ENCODE data around the gene ADAMTS2. TPM values are rescaled to one million over a fixed set of nuclear protein-coding genes. Genes with fewer than 3 reads are reported as not detected.

ADAMTS2 gene
- total RNA-seq, 2 experiments from 2014 or later, result not detected

DNA sequence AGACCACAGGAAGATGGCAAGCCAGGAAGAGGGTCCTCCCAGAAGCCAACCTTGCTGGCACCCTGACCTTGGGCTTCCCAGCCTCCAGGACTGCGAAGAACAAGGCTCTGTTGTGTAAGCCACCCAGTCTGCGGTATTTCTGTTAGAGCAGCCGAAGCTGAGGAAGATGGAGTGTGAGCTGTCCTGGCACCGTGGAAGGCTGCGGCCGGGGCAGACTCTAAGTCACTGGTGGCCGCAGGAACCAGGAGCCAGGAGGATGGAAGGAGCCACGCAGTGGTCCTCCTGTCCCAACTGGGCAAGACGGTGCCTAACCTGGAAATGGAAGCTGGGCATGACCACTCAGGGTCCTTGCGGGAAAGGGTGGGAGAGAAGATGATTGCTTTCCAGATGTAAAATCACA lies 196.0 kb downstream of the ADAMTS2 start:
- H3K4me3 Mint-ChIP-seq, result no peak overlapping the region
- ATAC-seq (ENCODE audit: poor library complexity), result no peak
- H3K36me3 ChIP-seq (ENCODE audit: insufficient read depth, low read length), result no peaks in the 10 kb centered on the region
- intact Hi-C loops (cut with DNase I, micrococcal nuclease), result no loop called here
- H3K27ac Mint-ChIP-seq, result no peak overlapping the region
- H3K27ac ChIP-seq (ENCODE audit: low read depth in 1 of 2, low read length in 2 of 2), result no peak overlapping the region
- no peak overlapping the region for H3K4me3 ChIP-seq (ENCODE audit: low read length)
- DNase-seq, result no peak
- no peaks in the 10 kb centered on the region for H3K36me3 Mint-ChIP-seq (ENCODE audit: low read depth)
- POLR2A ChIA-PET, result no interaction called here
- TF ChIP-seq CTCF (IDR thresholded peaks at IDR 0.05), result no peak
- no peaks in the 10 kb centered on the region for H3K27me3 ChIP-seq (ENCODE audit: control insufficient read depth in 1 of 2, insufficient read depth in 2 of 2, low read length in 2 of 2)
- peaks cover 8% of the 10 kb centered on the region for H3K4me1 Mint-ChIP-seq (ENCODE audit: low read depth)
- CTCF ChIA-PET, result no interaction called here
- H3K9me3 Mint-ChIP-seq, result no peaks in the 10 kb centered on the region
- H3K9me3 ChIP-seq (ENCODE audit: control insufficient read depth in 1 of 2, insufficient read depth in 1 of 2, low read length in 2 of 2), result peaks cover 0 to 10% of the 10 kb centered on the region in 2 experiments
- no peaks in the 10 kb centered on the region for H3K27me3 Mint-ChIP-seq
- H3K4me1 ChIP-seq (ENCODE audit: insufficient read depth, low read length), result peaks cover 4% of the 10 kb centered on the region

DNA sequence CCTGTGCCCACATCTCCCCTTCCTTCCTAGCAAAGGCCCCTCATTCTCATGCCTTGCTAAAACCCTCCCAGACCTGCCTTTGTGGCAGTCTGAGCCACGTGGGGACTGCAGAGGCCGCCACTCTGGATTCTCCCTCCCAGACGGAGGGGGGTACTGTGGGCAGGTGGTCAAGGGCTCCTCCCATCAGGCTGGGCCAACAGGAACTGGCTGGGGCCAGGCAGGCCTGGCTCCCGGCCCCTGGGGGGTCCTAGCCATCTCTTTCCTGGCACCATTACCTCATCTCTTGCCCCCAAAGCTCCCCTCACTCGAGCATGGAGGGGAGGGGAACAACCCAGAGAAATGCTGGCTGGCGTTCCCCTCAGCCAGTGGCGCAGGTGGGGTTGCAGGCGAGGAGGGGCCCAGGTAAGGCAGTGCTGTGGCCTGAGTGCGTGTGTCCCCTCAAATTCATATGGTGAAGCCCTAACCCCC lies 196.5 kb downstream of the ADAMTS2 start:
- Mint-ChIP-seq H3K27ac (no peak overlapping the region), H3K4me1 (ENCODE audit: low read depth) (peaks cover 8% of the 10 kb centered on the region), H3K4me3 (no peak overlapping the region), H3K27me3 (no peaks in the 10 kb centered on the region), H3K9me3 (no peaks in the 10 kb centered on the region), H3K36me3 (ENCODE audit: low read depth) (no peaks in the 10 kb centered on the region)
- Histone ChIP-seq H3K9me3 (ENCODE audit: control insufficient read depth in 1 of 2, insufficient read depth in 1 of 2, low read length in 2 of 2) (peaks cover 0 to 10% of the 10 kb centered on the region in 2 experiments), H3K36me3 (ENCODE audit: insufficient read depth, low read length) (no peaks in the 10 kb centered on the region), H3K27ac (ENCODE audit: low read depth in 1 of 2, low read length in 2 of 2) (no peak overlapping the region), H3K27me3 (ENCODE audit: control insufficient read depth in 1 of 2, insufficient read depth in 2 of 2, low read length in 2 of 2) (no peaks in the 10 kb centered on the region), H3K4me1 (ENCODE audit: insufficient read depth, low read length) (peaks cover 4% of the 10 kb centered on the region), H3K4me3 (ENCODE audit: low read length) (no peak overlapping the region)
- CTCF ChIA-PET, result no interaction called here
- POLR2A ChIA-PET, result no interaction called here
- ATAC-seq (ENCODE audit: poor library complexity), result no peak
- no peak for DNase-seq
- no peak for TF ChIP-seq CTCF (IDR thresholded peaks at IDR 0.05)
- intact Hi-C loops (cut with DNase I, micrococcal nuclease), result no loop called here

GRCh38 chr5:179147991-179148702 lies 197.1 kb downstream of the ADAMTS2 start:
- Histone ChIP-seq H3K4me1 (ENCODE audit: insufficient read depth, low read length) (peaks cover 4% of the 10 kb centered on the region), H3K9me3 (ENCODE audit: control insufficient read depth in 1 of 2, insufficient read depth in 1 of 2, low read length in 2 of 2) (peaks cover 0 to 10% of the 10 kb centered on the region in 2 experiments), H3K4me3 (ENCODE audit: low read length) (no peak overlapping the region), H3K36me3 (ENCODE audit: insufficient read depth, low read length) (no peaks in the 10 kb centered on the region), H3K27ac (ENCODE audit: low read depth in 1 of 2, low read length in 2 of 2) (no peak overlapping the region), H3K27me3 (ENCODE audit: control insufficient read depth in 1 of 2, insufficient read depth in 2 of 2, low read length in 2 of 2) (no peaks in the 10 kb centered on the region)
- H3K4me1 Mint-ChIP-seq (ENCODE audit: low read depth), result peaks cover 8% of the 10 kb centered on the region
- DNase-seq (no peak), ATAC-seq (ENCODE audit: poor library complexity) (no peak)
- TF ChIP-seq CTCF (IDR thresholded peaks at IDR 0.05), result no peak
- H3K9me3 Mint-ChIP-seq, result no peaks in the 10 kb centered on the region
- H3K36me3 Mint-ChIP-seq (ENCODE audit: low read depth), result no peaks in the 10 kb centered on the region
- POLR2A ChIA-PET, result no interaction called here
- CTCF ChIA-PET, result no interaction called here
- H3K4me3 Mint-ChIP-seq, result no peak overlapping the region
- intact Hi-C loops (cut with DNase I, micrococcal nuclease), result no loop called here
- H3K27me3 Mint-ChIP-seq, result no peaks in the 10 kb centered on the region
- no peak overlapping the region for H3K27ac Mint-ChIP-seq
